OCI-LY3 (cell line): ENCODE measurements around the gene CPNE4.

ENCODE experiments used
- EZH2phosphoT487 ChIP-seq: fragments of 200-600 bp; shearing (Covaris generic); IDR thresholded peaks from 2 replicates; pipeline ENCODE4 v1.6.1; 2018; ENCODE audit warnings: antibody characterized with exemption, mixed run types, low read depth
- TF ChIP-seq, protein P1 (sequence below): fragments of 200-600, 300-600 bp; sonication (generic); IDR thresholded peaks from 2 replicates; pipeline ENCODE4 v1.5.1; 2014; ENCODE audit warnings: antibody characterized with exemption, low read length, low read depth

DNA sequence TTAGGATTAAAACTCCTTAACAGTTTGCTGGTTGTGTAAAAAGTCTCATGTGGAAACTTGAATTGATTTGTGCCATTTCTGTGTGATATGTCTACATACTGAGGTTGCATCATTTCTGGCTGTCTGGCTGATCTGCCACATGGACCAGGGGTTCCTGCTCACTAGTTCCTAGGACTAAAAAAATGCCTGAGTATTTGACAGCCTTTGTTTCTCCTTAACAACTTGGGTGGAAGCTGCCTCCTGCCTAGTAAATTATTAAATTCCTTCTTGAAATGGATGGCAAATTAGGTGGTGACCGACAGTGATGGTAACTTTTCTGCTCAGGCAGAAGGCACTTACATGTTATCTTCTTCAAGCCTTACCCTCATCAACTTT lies 305.2 kb downstream of the CPNE4 start:
- TF ChIP-seq, protein P1, sequence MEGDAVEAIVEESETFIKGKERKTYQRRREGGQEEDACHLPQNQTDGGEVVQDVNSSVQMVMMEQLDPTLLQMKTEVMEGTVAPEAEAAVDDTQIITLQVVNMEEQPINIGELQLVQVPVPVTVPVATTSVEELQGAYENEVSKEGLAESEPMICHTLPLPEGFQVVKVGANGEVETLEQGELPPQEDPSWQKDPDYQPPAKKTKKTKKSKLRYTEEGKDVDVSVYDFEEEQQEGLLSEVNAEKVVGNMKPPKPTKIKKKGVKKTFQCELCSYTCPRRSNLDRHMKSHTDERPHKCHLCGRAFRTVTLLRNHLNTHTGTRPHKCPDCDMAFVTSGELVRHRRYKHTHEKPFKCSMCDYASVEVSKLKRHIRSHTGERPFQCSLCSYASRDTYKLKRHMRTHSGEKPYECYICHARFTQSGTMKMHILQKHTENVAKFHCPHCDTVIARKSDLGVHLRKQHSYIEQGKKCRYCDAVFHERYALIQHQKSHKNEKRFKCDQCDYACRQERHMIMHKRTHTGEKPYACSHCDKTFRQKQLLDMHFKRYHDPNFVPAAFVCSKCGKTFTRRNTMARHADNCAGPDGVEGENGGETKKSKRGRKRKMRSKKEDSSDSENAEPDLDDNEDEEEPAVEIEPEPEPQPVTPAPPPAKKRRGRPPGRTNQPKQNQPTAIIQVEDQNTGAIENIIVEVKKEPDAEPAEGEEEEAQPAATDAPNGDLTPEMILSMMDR, result no peak
- no peak for TF ChIP-seq EZH2phosphoT487
